NB4 (cell line): ENCODE results near the gene KRT13.

ENCODE experiments used
- DNase-seq: peaks from one replicate; pipeline ENCODE4 v3.0.0; 2010; ENCODE audit warnings: low read depth
- H3K4me3 ChIP-seq: one replicate; pipeline ENCODE4 v1.5.1; 2011; ENCODE audit warnings: mild to moderate bottlenecking, low read depth, low read length, moderate library complexity
- CTCF ChIP-seq: IDR thresholded peaks from one replicate; pipeline ENCODE4 v1.5.1; 2012; ENCODE audit warnings: low read depth, low read length
- MAX ChIP-seq: IDR thresholded peaks from 2 replicates; pipeline ENCODE4 v1.6.1; 2011; ENCODE audit warnings: low read depth, low read length
- MYC ChIP-seq: IDR thresholded peaks from 2 replicates; pipeline ENCODE4 v1.6.1; 2011; ENCODE audit warnings: low read depth, low read length
- POLR2A ChIP-seq: IDR thresholded peaks from 2 replicates; pipeline ENCODE4 v1.6.1; 2011; ENCODE audit warnings: mild to moderate bottlenecking; ENCODE audit not compliant: insufficient read length; ENCODE audit errors: extremely low read depth

The KRT13 gene

GRCh38 chr17:41528959-41529353 is 23.5 kb upstream of the KRT13 start:
- DNase-seq: no peak
- no peak overlapping the region for H3K4me3 ChIP-seq
- TF ChIP-seq CTCF: no peak
- no peak for TF ChIP-seq MAX
- TF ChIP-seq MYC: no peak
- no peak for TF ChIP-seq POLR2A

- no peak overlapping the region for H3K4me3 ChIP-seq
- no peak for TF ChIP-seq MYC
- TF ChIP-seq POLR2A: no peak
- no peak for TF ChIP-seq MAX
- no peak for TF ChIP-seq CTCF
- no peak for DNase-seq
Observed at GRCh38 chr17:41527063-41528023, 21.9 kb upstream of the KRT13 start.

- H3K4me3 ChIP-seq: no peak overlapping the region
- TF ChIP-seq CTCF: no peak
- no peak for DNase-seq
Observed at GRCh38 chr17:41524261-41524660, 18.8 kb upstream of the KRT13 start.

- H3K4me3 ChIP-seq: no peak overlapping the region
- TF ChIP-seq CTCF (no peak), MAX (no peak), POLR2A (no peak), MYC (no peak)
- no peak for DNase-seq
Observed at GRCh38 chr17:41523787-41524186, 18.4 kb upstream of the KRT13 start.

- DNase-seq: no peak
- no peak overlapping the region for H3K4me3 ChIP-seq
- TF ChIP-seq MYC (no peak), MAX (no peak), CTCF (no peak), POLR2A (no peak)
Observed at GRCh38 chr17:41523225-41523593, 17.8 kb upstream of the KRT13 start.
